MM.1S (cell line): ENCODE results near the gene PARK7.

Experiments
- CTCF ChIP-seq: fragments of 300-600 bp; sonication (generic); IDR thresholded peaks from 2 replicates; pipeline ENCODE4 v1.5.1; 2016; ENCODE audit warnings: antibody characterized with exemption, low read length, mixed read lengths
- EZH2 ChIP-seq: fragments of 300-600 bp; sonication (generic); optimal IDR thresholded peaks from 2 replicates; pipeline ENCODE3; 2017; ENCODE audit warnings: low read depth, mild to moderate bottlenecking, antibody characterized with exemption, low read length, mixed read lengths
- EZH2phosphoT487 ChIP-seq: fragments of 300-600 bp; sonication (generic); IDR thresholded peaks from 2 replicates; pipeline ENCODE4 v1.6.1; 2018; ENCODE audit warnings: antibody characterized with exemption, low read length

- TF ChIP-seq CTCF: no peak
- no peak for TF ChIP-seq EZH2
- no peak for TF ChIP-seq EZH2phosphoT487
Observed at GRCh38 chr1:7919880-7920279, 41.6 kb upstream of the PARK7 start.
